Measurements from ENCODE around the gene NOP14.
"Not testable (repeated sequence)": the region's sequence is repeated elsewhere in the genome, so short reads cannot be mapped to it uniquely, and the experiment has no call there.

NOP14 gene

GRCh38 chr4:2943364-2944090 is 19.7 kb downstream of the NOP14 start:
- no peak overlapping the region for H3K4me3 ChIP-seq (ENCODE audit: low read depth, low read length)

- H3K4me3 ChIP-seq (ENCODE audit: low read depth, low read length), result no peak overlapping the region
These were observed 20.5 kb downstream of the NOP14 start for GRCh38 chr4:2942532-2943363.

- no peak overlapping the region for H3K4me3 ChIP-seq (ENCODE audit: low read depth, low read length)
These were observed 21.1 kb downstream of the NOP14 start for GRCh38 chr4:2942037-2942531.

GRCh38 chr4:2941138-2942036 is 21.8 kb downstream of the NOP14 start:
- no peak overlapping the region for H3K4me3 ChIP-seq (ENCODE audit: low read depth, low read length)

- no peak overlapping the region for H3K4me3 ChIP-seq (ENCODE audit: low read depth, low read length)
These were observed 22.7 kb downstream of the NOP14 start for GRCh38 chr4:2940267-2941137.

- no peak overlapping the region for H3K4me3 ChIP-seq (ENCODE audit: low read depth, low read length)
These were observed 23.6 kb downstream of the NOP14 start for GRCh38 chr4:2939383-2940243.

- H3K4me3 ChIP-seq (ENCODE audit: low read depth, low read length), result no peak overlapping the region
These were observed 24.3 kb downstream of the NOP14 start for GRCh38 chr4:2938906-2939305.

GRCh38 chr4:2938411-2938810 is 24.8 kb downstream of the NOP14 start:
- H3K4me3 ChIP-seq (ENCODE audit: low read depth, low read length), result not testable (repeated sequence)

GRCh38 chr4:2937986-2938385 is 25.2 kb downstream of the NOP14 start:
- no peak overlapping the region for H3K4me3 ChIP-seq (ENCODE audit: low read depth, low read length)

GRCh38 chr4:2937146-2937857 is 25.9 kb downstream of the NOP14 start:
- H3K4me3 ChIP-seq (ENCODE audit: low read depth, low read length), result no peak overlapping the region

- no peak overlapping the region for H3K4me3 ChIP-seq (ENCODE audit: low read depth, low read length)
These were observed 26.4 kb downstream of the NOP14 start for GRCh38 chr4:2936773-2937145.

- peak overlapping the region; percentile 89 for H3K4me3 ChIP-seq (ENCODE audit: low read depth, low read length)
These were observed 27.2 kb downstream of the NOP14 start for GRCh38 chr4:2935762-2936743.

- peak overlapping the region; percentile 89 for H3K4me3 ChIP-seq (ENCODE audit: low read depth, low read length)
These were observed 28.1 kb downstream of the NOP14 start for GRCh38 chr4:2934813-2935761.

- H3K4me3 ChIP-seq (ENCODE audit: low read depth, low read length), result peak overlapping the region; percentile 89
These were observed 29.0 kb downstream of the NOP14 start for GRCh38 chr4:2934077-2934812.

GRCh38 chr4:2933566-2934076 is 29.6 kb downstream of the NOP14 start:
- H3K4me3 ChIP-seq (ENCODE audit: low read depth, low read length), result peak overlapping the region; percentile 54

All from iPS-11a (cell line).